OCI-LY3 (cell line): Measurements from ENCODE around the gene ERVFRD-1.

ENCODE experiments used
- H2AFZ ChIP-seq: fragments of 200-600, 300-600 bp; shearing (Covaris generic); 2 replicates; pipeline ENCODE4 v1.6.0; 2014; ENCODE audit warnings: antibody characterized with exemption, low read depth, low read length
- H3K27ac ChIP-seq: fragments of 200-600, 300-600 bp; sonication (generic); 2 replicates; pipeline ENCODE4 v1.5.1; 2014; ENCODE audit warnings: mild to moderate bottlenecking, low read length, moderate library complexity, mixed read lengths
- H3K27me3 ChIP-seq: fragments of 200-600, 300-600 bp; sonication (generic); 2 replicates; pipeline ENCODE4 v1.6.1; 2014; ENCODE audit warnings: low read depth, low read length, mixed read lengths
- H3K36me3 ChIP-seq: fragments of 200-600, 300-600 bp; sonication (generic); replicated peaks from 2 replicates; pipeline ENCODE3; 2014; ENCODE audit warnings: low read depth, low read length, mixed read lengths
- H3K4me1 ChIP-seq: fragments of 300-600, 200-600 bp; sonication (generic); 2 replicates; pipeline ENCODE4 v1.6.1; 2014; ENCODE audit warnings: low read length, mixed read lengths
- H3K4me2 ChIP-seq: fragments of 200-600, 300-600 bp; sonication (generic); 2 replicates; pipeline ENCODE4 v1.6.1; 2014; ENCODE audit warnings: low read length, mixed read lengths
- H3K4me3 ChIP-seq: fragments of 300-600, 200-600 bp; sonication (generic); 2 replicates; pipeline ENCODE4 v1.5.1; 2014; ENCODE audit warnings: antibody characterized with exemption, mild to moderate bottlenecking, low read length, moderate library complexity
- H3K79me2 ChIP-seq: fragments of 300-600, 200-600 bp; shearing (Covaris generic); 2 replicates; pipeline ENCODE4 v1.6.1; 2014; ENCODE audit warnings: mild to moderate bottlenecking, low read length, mixed read lengths
- H3K9ac ChIP-seq: fragments of 300-600, 200-600 bp; shearing (Covaris generic); 2 replicates; pipeline ENCODE4 v1.6.0; 2014; ENCODE audit warnings: mild to moderate bottlenecking, low read length, moderate library complexity
- H3K9me3 ChIP-seq: fragments of 200-600, 300-600 bp; shearing (Covaris generic); 2 replicates; pipeline ENCODE4 v1.6.1; 2014; ENCODE audit warnings: low read length, mixed read lengths; ENCODE audit not compliant: insufficient read depth
- H4K20me1 ChIP-seq: fragments of 200-600, 300-600 bp; sonication (generic); 2 replicates; pipeline ENCODE4 v1.6.1; 2016; ENCODE audit warnings: low read length, mixed read lengths; ENCODE audit not compliant: insufficient read depth
- CTCF ChIP-seq: fragments of 200-600, 300-600 bp; sonication (generic); IDR thresholded peaks from 2 replicates; pipeline ENCODE4 v1.5.1; 2014; ENCODE audit warnings: antibody characterized with exemption, low read length, low read depth
- EZH2phosphoT487 ChIP-seq: fragments of 200-600 bp; shearing (Covaris generic); IDR thresholded peaks from 2 replicates; pipeline ENCODE4 v1.6.1; 2018; ENCODE audit warnings: antibody characterized with exemption, mixed run types, low read depth

Gene ERVFRD-1

GRCh38 chr6:11111769-11112437, 378 bp upstream of the ERVFRD-1 start:
- no peaks in the 10 kb centered on the region for H3K4me1 ChIP-seq
- H3K27me3 ChIP-seq = no peaks in the 10 kb centered on the region
- H4K20me1 ChIP-seq = peaks cover 14% of the 10 kb centered on the region; the same call in 1 of the 2 replicates
- no peak overlapping the region for H3K9ac ChIP-seq
- no peaks in the 10 kb centered on the region for H3K9me3 ChIP-seq
- H3K4me2 ChIP-seq = no peak overlapping the region
- no peak overlapping the region for H2AFZ ChIP-seq
- peaks cover 65% of the 10 kb centered on the region for H3K79me2 ChIP-seq
- H3K4me3 ChIP-seq = no peak overlapping the region
- no peak overlapping the region for H3K27ac ChIP-seq
- no peaks in the 10 kb centered on the region for H3K36me3 ChIP-seq
- no peak for TF ChIP-seq EZH2phosphoT487
- no peak for TF ChIP-seq CTCF

GRCh38 chr6:11108726-11109125, 2.8 kb downstream of the ERVFRD-1 start:
- Histone ChIP-seq H3K4me3 (no peak overlapping the region), H3K9me3 (no peaks in the 10 kb centered on the region), H3K4me1 (no peaks in the 10 kb centered on the region), H3K79me2 (peaks cover 81% of the 10 kb centered on the region), H2AFZ (no peak overlapping the region), H4K20me1 (peaks cover 29% of the 10 kb centered on the region; the same call in 1 of the 2 replicates), H3K27me3 (no peaks in the 10 kb centered on the region), H3K36me3 (no peaks in the 10 kb centered on the region), H3K27ac (no peak overlapping the region), H3K9ac (no peak overlapping the region), H3K4me2 (no peak overlapping the region)
- TF ChIP-seq CTCF (no peak), EZH2phosphoT487 (no peak)

GRCh38 chr6:11103065-11103464, 8.5 kb downstream of the ERVFRD-1 start:
- Histone ChIP-seq H4K20me1 (peaks cover 31% of the 10 kb centered on the region; the same call in 1 of the 2 replicates), H3K4me2 (no peak overlapping the region)
- TF ChIP-seq CTCF (no peak), EZH2phosphoT487 (no peak)

GRCh38 chr6:11101417-11101816, 10.1 kb downstream of the ERVFRD-1 start:
- H3K9me3 ChIP-seq = no peaks in the 10 kb centered on the region
- H3K4me1 ChIP-seq = no peaks in the 10 kb centered on the region
- H2AFZ ChIP-seq = no peak overlapping the region
- H3K9ac ChIP-seq = no peak overlapping the region
- H3K36me3 ChIP-seq = no peaks in the 10 kb centered on the region
- no peak overlapping the region for H3K27ac ChIP-seq
- no peak overlapping the region for H3K4me2 ChIP-seq
- no peak for TF ChIP-seq EZH2phosphoT487
- peaks cover 18% of the 10 kb centered on the region; the same call in 1 of the 2 replicates for H4K20me1 ChIP-seq
- H3K4me3 ChIP-seq = no peak overlapping the region
- H3K79me2 ChIP-seq = peaks cover 99% of the 10 kb centered on the region
- H3K27me3 ChIP-seq = no peaks in the 10 kb centered on the region

More at GRCh38 chr6:11103065-11103464, 8.5 kb downstream of the ERVFRD-1 start:
- no peaks in the 10 kb centered on the region for H3K36me3 ChIP-seq
- H3K9me3 ChIP-seq = no peaks in the 10 kb centered on the region
- no peak overlapping the region for H3K9ac ChIP-seq
- H3K4me3 ChIP-seq = no peak overlapping the region
- no peaks in the 10 kb centered on the region for H3K27me3 ChIP-seq
- H3K4me1 ChIP-seq = no peaks in the 10 kb centered on the region
- no peak overlapping the region for H3K27ac ChIP-seq
- peaks cover 100% of the 10 kb centered on the region for H3K79me2 ChIP-seq
- H2AFZ ChIP-seq = no peak overlapping the region
